ENCODE data around the gene PTBP1.

Gene PTBP1

GRCh38 chr19:772730-773436 lies 24.4 kb upstream of the PTBP1 start:
- FAIRE-seq: no peak

- FAIRE-seq: no peak
These were observed 20.7 kb upstream of the PTBP1 start for GRCh38 chr19:776549-776948.

GRCh38 chr19:778910-779653 lies 18.2 kb upstream of the PTBP1 start:
- no peak for FAIRE-seq

- no peak for FAIRE-seq
These were observed 16.3 kb upstream of the PTBP1 start for GRCh38 chr19:780935-781334.

- no peak for FAIRE-seq
These were observed 15.5 kb upstream of the PTBP1 start for GRCh38 chr19:781800-782184.

GRCh38 chr19:782185-782877 lies 14.9 kb upstream of the PTBP1 start:
- no peak for FAIRE-seq

GRCh38 chr19:782878-783668 lies 14.2 kb upstream of the PTBP1 start:
- no peak for FAIRE-seq

- no peak for FAIRE-seq
These were observed 12.7 kb upstream of the PTBP1 start for GRCh38 chr19:784541-784940.

- FAIRE-seq: no peak
These were observed 9.7 kb upstream of the PTBP1 start for GRCh38 chr19:787536-787935.

GRCh38 chr19:788686-788982 lies 8.6 kb upstream of the PTBP1 start:
- no peak for FAIRE-seq

- no peak for FAIRE-seq
These were observed 8.1 kb upstream of the PTBP1 start for GRCh38 chr19:788983-789700.

- no peak for FAIRE-seq
These were observed 7.6 kb upstream of the PTBP1 start for GRCh38 chr19:789701-790060.

- no peak for FAIRE-seq
These were observed 6.2 kb upstream of the PTBP1 start for GRCh38 chr19:791007-791566.

- no peak for FAIRE-seq
These were observed 5.5 kb upstream of the PTBP1 start for GRCh38 chr19:791567-792305.

GRCh38 chr19:792306-792885 lies 4.9 kb upstream of the PTBP1 start:
- FAIRE-seq: no peak

GRCh38 chr19:793806-794205 lies 3.4 kb upstream of the PTBP1 start:
- no peak for FAIRE-seq

GRCh38 chr19:795073-795611 lies 2.1 kb upstream of the PTBP1 start:
- FAIRE-seq: no peak

GRCh38 chr19:795691-796581 lies 1.3 kb upstream of the PTBP1 start:
- no peak for FAIRE-seq

- FAIRE-seq: no peak
These were observed 519 bp downstream of the PTBP1 start for GRCh38 chr19:797528-798414.
